Posterior cingulate gyrus (tissue), 11 donors: ENCODE results near the gene EPDR1.

ENCODE experiments used
- DNase-seq, 10 donors: peaks; one replicate each; pipeline versions ENCODE4 v3.0.0 to v3.0.0-alpha.2; 2020 to 2021; ENCODE audit warnings: mixed read lengths in 3 of 10
- intact Hi-C: fragments of 100-400 bp; cut with DNase I; formaldehyde crosslinking; loops from one replicate; pipeline ENCODE4 v1.15.1; 2023

EPDR1 gene

DNA sequence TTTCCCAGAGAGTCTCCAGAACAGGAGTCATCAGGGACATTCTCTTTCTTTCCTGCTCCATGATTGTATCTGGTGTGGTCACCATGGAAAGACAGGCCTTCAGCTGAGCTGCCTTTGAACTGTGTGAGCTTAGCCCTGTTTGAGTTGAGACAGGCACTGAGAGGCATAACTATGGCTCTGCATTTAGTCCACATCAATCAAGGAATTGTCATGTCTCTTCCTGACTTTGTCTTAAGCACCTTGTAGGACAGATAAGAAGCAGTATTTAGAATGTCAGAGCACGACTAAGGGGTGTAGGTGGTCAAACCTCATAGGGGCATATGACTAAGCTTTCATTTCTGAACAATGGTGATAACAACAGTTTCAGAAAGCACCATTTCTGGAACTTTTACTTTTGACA lies 53.5 kb downstream of the EPDR1 start:
- DNase-seq = no peak
- intact Hi-C loops = no loop called here

GRCh38 chr7:37974711-37975110 lies 54.3 kb downstream of the EPDR1 start:
- intact Hi-C loops = no loop called here

DNA sequence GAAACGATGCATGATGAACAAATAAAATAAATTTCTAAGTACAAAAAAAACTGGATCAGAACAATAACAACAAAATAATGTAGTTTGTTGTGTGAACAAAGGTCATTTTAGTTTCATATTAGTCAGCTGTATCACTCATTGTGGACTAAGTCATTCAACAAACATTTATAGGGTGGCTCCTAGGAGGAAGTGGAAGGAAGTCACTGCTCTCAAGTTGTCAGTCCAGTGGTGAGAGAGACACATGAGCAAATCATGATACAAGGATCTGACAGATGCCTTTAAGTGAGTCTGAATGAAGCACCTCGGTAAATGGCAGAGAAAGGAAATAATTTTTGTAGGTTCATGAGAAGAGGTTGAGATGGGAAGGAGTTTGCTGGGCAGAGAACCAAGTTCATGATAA lies 56.8 kb downstream of the EPDR1 start:
- DNase-seq = no peak

More at GRCh38 chr7:37974711-37975110, 54.3 kb downstream of the EPDR1 start:
- no peak for DNase-seq

GRCh38 chr7:37981664-37982063 lies 61.2 kb downstream of the EPDR1 start:
- intact Hi-C loops = no loop called here
- DNase-seq = no peak

More for the DNA sequence above, 56.8 kb downstream of the EPDR1 start:
- intact Hi-C loops = no loop called here

- intact Hi-C loops = no loop called here
- DNase-seq = peak in 1 of 10 donors; percentile 9
Measured at GRCh38 chr7:37982423-37982822, 62.0 kb downstream of the EPDR1 start.

- intact Hi-C loops = no loop called here
- DNase-seq = no peak
Measured at GRCh38 chr7:37984750-37985390, 64.4 kb downstream of the EPDR1 start.

GRCh38 chr7:37986908-37987330 lies 66.5 kb downstream of the EPDR1 start:
- DNase-seq = no peak
- intact Hi-C loops = no loop called here

DNA sequence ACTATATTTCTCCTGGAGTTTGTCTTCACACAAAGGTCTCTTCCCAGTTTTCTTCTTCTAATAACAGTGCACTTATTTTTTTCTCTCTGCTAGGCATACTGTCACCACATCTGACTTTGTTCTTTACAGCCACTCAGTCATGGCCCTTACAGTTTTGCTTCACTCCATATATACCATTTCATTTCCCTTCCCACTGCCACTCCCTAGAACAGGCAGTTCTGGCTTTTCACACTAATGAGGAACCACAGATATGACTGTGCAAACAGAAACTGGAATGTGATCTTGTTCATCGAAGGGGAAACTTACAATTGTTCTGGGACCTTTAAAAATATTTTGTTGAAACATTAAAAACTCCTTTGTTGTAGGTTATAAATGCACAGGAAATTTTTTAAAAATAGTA lies 67.3 kb downstream of the EPDR1 start:
- intact Hi-C loops = no loop called here
- DNase-seq = no peak

DNA sequence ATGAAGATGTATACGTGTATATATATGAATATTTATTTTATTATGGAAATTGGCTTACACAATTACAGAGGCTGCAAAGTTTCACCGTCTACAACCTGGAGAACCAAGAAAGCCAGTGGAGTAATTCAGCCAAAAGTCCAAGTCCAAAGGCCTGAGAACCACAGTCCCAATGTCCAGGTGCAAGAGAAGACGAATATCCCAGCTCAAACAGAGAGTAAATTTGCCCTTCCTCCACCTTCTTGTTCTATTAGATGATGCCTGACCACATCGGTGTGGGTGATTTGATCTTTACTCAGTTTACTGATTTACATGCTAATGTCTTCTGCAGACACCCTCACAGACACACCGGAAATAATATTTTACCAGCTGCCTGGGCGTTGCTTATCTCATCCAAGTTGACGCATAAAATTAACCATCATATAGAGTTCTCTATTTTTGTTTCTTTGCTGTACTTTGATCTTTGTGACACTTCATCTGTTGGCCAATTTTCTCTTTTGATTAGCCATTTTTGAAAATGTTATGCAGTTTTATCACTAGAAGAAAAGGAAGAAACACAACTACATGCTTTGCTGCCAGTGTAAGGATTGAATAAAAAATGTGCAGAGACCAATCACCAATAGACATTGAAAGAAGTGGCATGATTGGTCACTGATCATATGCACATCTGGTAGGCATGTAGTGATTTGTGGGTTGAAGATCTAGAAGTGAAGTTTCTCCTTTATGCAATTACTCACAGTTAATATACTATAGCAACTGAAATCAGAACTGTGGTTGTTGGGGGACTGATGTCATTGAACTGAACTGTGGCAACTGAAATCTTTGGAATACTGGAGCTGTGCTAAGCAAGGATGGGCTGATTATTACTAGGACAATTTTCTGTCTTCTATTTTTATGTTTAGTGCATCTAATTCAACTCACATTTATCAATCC lies 68.5 kb downstream of the EPDR1 start:
- no peak for DNase-seq
- intact Hi-C loops = no loop called here

DNA sequence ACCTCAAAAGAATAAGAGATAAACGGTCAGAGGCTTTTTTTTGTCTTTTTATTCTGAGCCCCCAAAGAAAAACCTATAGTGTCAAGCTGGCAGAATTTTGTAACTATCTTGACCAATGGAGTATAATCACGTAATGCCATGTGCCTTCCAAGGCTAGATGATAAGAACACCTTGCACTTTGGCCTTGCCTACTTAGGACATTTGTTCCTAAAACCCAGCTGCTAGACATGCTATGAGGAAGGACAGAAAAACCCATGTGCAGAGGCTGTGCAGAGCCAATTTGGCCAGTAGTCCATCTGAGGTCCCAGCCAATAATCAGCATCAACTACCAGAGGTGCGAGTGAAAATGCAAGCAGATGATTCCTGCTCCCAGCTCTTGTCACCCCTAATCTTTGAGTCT lies 69.9 kb downstream of the EPDR1 start:
- no peak for DNase-seq
- intact Hi-C loops = no loop called here

- DNase-seq = no peak
- intact Hi-C loops = no loop called here
Measured at GRCh38 chr7:37993060-37993501, 72.6 kb downstream of the EPDR1 start.

GRCh38 chr7:37999673-38000072 lies 79.2 kb downstream of the EPDR1 start:
- DNase-seq = no peak
- intact Hi-C loops = no loop called here

GRCh38 chr7:38000272-38000671 lies 79.8 kb downstream of the EPDR1 start:
- intact Hi-C loops = no loop called here
- DNase-seq = no peak
